VCaP (cell line): Measurements from ENCODE around the gene GLTP.

Experiments
- H3K27ac ChIP-seq: fragments of 450-650 bp; 2 replicates; pipeline ENCODE4 v1.5.1; 2017
- CTCF ChIP-seq: fragments of 450-650 bp; conservative IDR thresholded peaks from 2 replicates; pipeline ENCODE4 v1.5.1; 2017; ENCODE audit warnings: mild to moderate bottlenecking, moderate library complexity

GLTP gene

GRCh38 chr12:109835827-109836226 lies 44.5 kb downstream of the GLTP start:
- no peak for TF ChIP-seq CTCF
- H3K27ac ChIP-seq, result no peak overlapping the region

GRCh38 chr12:109833307-109834189 lies 46.8 kb downstream of the GLTP start, which contains the start of gene TRPV4:
Gene TRPV4 (minus strand): TSS chr12:109833398. CDS start chr12:109814796, 18,602 bp downstream.
- H3K27ac ChIP-seq, result no peak within 1 kb of the TSS
- TF ChIP-seq CTCF, result no peak

GRCh38 chr12:109832541-109833306 lies 47.6 kb downstream of the GLTP start:
- no peak overlapping the region for H3K27ac ChIP-seq
- no peak for TF ChIP-seq CTCF

DNA sequence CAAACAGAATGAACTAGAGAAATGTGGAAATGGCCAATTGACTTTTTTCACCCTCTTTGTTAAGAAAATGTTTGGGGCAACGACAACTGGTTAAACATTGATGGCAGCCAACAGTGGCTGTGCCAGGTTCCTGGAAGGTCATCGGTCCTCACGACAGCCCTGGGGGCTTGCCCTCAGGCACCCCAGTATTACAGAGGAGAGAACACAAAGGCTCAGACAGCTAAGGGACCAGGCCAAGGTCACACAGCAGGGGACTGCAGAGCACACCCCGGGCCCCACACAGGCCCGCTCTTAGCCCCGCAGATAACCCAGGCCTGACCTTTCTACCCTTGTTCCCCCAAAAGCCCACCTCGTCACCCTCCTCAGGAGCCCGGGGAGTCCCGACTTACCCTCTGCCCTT lies 48.4 kb downstream of the GLTP start:
- no peak overlapping the region for H3K27ac ChIP-seq
- no peak for TF ChIP-seq CTCF

DNA sequence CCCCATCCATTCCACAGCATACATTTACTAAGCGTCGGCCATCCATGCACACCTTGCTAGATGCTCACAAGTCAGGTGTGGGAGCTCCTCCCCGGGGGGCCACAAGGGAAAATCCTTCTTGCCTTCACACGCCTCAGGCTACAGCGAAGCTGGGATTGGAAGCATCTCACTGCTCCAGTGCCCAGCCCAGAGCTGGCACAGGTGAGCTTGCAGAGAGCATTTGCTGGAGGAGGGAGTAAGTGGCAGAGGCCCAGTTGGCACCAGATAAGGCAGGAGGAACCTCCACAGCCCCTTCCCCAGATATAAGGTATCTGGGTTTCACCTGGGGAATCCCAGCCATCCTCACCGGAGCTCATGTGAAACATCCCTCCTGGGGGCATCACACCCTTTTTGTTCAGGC lies 49.0 kb downstream of the GLTP start:
- no peak for TF ChIP-seq CTCF

DNA sequence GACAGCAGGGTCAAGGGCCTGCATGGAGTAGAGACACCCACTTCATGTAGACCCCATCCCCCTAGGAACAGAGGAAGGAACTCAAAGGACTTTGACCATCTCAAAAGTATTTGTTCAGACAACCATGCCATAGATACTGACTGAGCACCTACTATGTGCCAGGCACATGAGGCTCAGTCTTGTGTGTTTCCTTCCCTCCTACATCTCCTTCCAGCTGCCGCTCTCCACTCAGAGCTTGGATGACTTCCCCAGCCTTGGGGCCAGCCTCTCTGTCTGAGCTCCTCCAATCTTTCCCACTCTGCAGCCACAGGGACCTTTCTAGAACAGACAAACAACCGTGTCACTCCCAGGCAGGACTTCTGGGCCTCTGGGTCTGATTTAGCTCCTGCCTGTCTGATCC lies 49.6 kb downstream of the GLTP start:
- H3K27ac ChIP-seq, result no peak overlapping the region
- no peak for TF ChIP-seq CTCF

More for the DNA sequence above, 49.0 kb downstream of the GLTP start:
- no peak overlapping the region for H3K27ac ChIP-seq

DNA sequence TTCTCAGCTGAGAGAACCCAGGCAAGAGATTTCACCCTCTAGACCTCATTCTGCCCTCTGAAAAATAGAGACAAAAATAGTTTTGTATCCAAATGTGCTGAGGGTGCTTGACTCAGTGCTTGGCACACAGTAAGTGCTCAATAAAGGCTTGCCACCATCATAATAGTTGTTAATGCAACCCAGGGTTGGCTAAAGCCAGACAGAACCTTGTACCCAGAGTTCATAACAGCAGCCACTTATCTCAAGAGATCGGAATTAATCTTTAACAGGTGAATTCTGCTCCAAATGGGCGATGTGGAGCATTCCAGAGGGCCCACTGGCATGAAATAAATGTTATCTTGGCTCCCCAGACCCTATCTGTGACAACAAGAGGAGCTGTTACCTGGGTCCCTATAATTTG lies 50.1 kb downstream of the GLTP start:
- H3K27ac ChIP-seq, result no peak overlapping the region
- TF ChIP-seq CTCF, result no peak
